Measurements from ENCODE around the gene MUC3A. TPM values are rescaled to one million over a fixed set of nuclear protein-coding genes. Genes with fewer than 3 reads are reported as not detected.

MUC3A gene
- total RNA-seq, 4 donors from 2014 or later, result 0.04 to 0.71 (median 0.32) TPM; not detected in 1

GRCh38 chr7:100962537-100962936 lies 13.2 kb downstream of the MUC3A start:
- no peaks in the 10 kb centered on the region for H3K9me3 ChIP-seq
- no peak overlapping the region for H3K4me3 ChIP-seq
- TF ChIP-seq, protein P1, sequence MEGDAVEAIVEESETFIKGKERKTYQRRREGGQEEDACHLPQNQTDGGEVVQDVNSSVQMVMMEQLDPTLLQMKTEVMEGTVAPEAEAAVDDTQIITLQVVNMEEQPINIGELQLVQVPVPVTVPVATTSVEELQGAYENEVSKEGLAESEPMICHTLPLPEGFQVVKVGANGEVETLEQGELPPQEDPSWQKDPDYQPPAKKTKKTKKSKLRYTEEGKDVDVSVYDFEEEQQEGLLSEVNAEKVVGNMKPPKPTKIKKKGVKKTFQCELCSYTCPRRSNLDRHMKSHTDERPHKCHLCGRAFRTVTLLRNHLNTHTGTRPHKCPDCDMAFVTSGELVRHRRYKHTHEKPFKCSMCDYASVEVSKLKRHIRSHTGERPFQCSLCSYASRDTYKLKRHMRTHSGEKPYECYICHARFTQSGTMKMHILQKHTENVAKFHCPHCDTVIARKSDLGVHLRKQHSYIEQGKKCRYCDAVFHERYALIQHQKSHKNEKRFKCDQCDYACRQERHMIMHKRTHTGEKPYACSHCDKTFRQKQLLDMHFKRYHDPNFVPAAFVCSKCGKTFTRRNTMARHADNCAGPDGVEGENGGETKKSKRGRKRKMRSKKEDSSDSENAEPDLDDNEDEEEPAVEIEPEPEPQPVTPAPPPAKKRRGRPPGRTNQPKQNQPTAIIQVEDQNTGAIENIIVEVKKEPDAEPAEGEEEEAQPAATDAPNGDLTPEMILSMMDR (IDR thresholded peaks at IDR 0.05 in 4 of 5, conservative IDR thresholded peaks at IDR 0.05 in 1 of 5), result no peak
- no peak for TF ChIP-seq POLR2A (IDR thresholded peaks at IDR 0.05)
- intact Hi-C loops (cut with DNase I; ENCODE audit: low total_unique reads) (no loop called here), in situ Hi-C loops (cut with MboI; ENCODE audit: low sequenced_read_pairs in 4 of 4) (no loop called here)
- DNase-seq (no peak), ATAC-seq (no peak)
- H3K27ac ChIP-seq, result no peak overlapping the region
- H3K4me1 ChIP-seq, result peaks cover 5 to 8% of the 10 kb centered on the region in 2 donors
- no peaks in the 10 kb centered on the region for H3K36me3 ChIP-seq
- peaks cover 39 to 57% (median 47%) of the 10 kb centered on the region in 3 donors for H3K27me3 ChIP-seq

DNA sequence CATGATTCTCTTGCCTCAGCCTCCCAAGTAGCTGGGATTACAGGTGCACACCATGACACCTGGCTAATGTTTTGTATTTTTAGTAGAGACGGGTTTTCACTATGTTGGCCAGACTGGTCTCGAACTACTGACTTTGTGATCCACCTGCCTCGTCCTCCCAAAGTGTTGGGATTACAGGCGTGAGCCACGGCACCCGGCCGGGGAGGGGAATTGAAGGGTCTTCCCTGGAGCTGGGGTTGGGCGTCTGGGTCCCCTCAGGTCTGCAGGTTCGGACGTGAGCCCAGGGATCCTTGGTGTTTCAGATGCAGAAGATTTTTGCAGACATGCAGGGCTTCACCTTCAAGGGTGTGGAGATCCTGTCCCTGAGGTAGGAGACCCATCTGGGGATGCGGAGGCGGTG lies 14.1 kb downstream of the MUC3A start:
- Histone ChIP-seq H3K36me3 (no peaks in the 10 kb centered on the region), H3K27me3 (peaks cover 42 to 63% (median 47%) of the 10 kb centered on the region in 3 donors), H3K27ac (no peak overlapping the region), H3K4me1 (peaks cover 5 to 8% of the 10 kb centered on the region in 2 donors), H3K9me3 (no peaks in the 10 kb centered on the region), H3K4me3 (no peak overlapping the region)
- TF ChIP-seq, protein P1 (IDR thresholded peaks at IDR 0.05 in 4 of 5, conservative IDR thresholded peaks at IDR 0.05 in 1 of 5), result no peak
- TF ChIP-seq POLR2A (IDR thresholded peaks at IDR 0.05), result no peak
- no peak for DNase-seq
- ATAC-seq, result no peak
- in situ Hi-C loops (cut with MboI; ENCODE audit: low sequenced_read_pairs in 4 of 4) (no loop called here), intact Hi-C loops (cut with DNase I; ENCODE audit: low total_unique reads) (no loop called here)

- Histone ChIP-seq H3K4me1 (peaks cover 5 to 8% of the 10 kb centered on the region in 2 donors), H3K27me3 (peaks cover 42 to 67% (median 47%) of the 10 kb centered on the region in 3 donors), H3K9me3 (no peaks in the 10 kb centered on the region), H3K36me3 (no peaks in the 10 kb centered on the region), H3K27ac (no peak overlapping the region), H3K4me3 (no peak overlapping the region)
- TF ChIP-seq, protein P1 (IDR thresholded peaks at IDR 0.05 in 4 of 5, conservative IDR thresholded peaks at IDR 0.05 in 1 of 5), result no peak
- no peak for TF ChIP-seq POLR2A (IDR thresholded peaks at IDR 0.05)
- in situ Hi-C loops (cut with MboI; ENCODE audit: low sequenced_read_pairs in 4 of 4), result no loop called here
- ATAC-seq (no peak), DNase-seq (no peak)
- intact Hi-C loops (cut with DNase I; ENCODE audit: low total_unique reads), result no loop called here
Observed at GRCh38 chr7:100963874-100964273, 14.5 kb downstream of the MUC3A start.

DNA sequence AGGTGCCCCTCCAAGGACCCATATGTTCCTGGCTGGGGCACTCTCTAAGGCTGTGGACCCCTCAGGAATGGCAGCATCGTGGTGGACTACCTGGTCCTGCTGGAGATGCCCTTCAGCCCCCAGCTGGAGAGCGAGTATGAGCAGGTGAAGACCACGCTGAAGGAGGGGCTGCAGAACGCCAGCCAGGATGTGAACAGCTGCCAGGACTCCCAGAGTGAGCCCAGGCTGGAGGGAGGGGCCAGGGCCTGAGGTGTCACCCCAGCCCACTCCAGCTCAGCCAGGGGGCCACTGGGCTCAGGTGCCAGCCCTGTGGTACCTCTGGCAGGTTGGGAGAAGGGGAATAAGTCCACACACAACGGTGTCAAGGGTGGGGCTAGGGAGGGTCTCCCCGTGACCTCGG lies 15.3 kb downstream of the MUC3A start:
- Histone ChIP-seq H3K4me1 (peaks cover 5 to 8% of the 10 kb centered on the region in 2 donors), H3K27me3 (peaks cover 43 to 66% (median 47%) of the 10 kb centered on the region in 3 donors), H3K27ac (no peak overlapping the region), H3K4me3 (no peak overlapping the region), H3K36me3 (no peaks in the 10 kb centered on the region), H3K9me3 (no peaks in the 10 kb centered on the region)
- intact Hi-C loops (cut with DNase I; ENCODE audit: low total_unique reads) (loop anchor here (5.0 kb wide), 1 partner anchor 93 kb away; no protein-coding TSS in a partner anchor), in situ Hi-C loops (cut with MboI; ENCODE audit: low sequenced_read_pairs in 4 of 4) (no loop called here)
- no peak for ATAC-seq
- DNase-seq, result no peak
- no peak for TF ChIP-seq POLR2A (IDR thresholded peaks at IDR 0.05)
- TF ChIP-seq, protein P1 (IDR thresholded peaks at IDR 0.05 in 4 of 5, conservative IDR thresholded peaks at IDR 0.05 in 1 of 5), result no peak
